H1 (cell line): ENCODE measurements around the gene WIPI1. TPM values are rescaled to one million over a fixed set of nuclear protein-coding genes. Genes with fewer than 3 reads are reported as not detected.

Source experiments
- CTCF ChIA-PET: fragments of 300-600 bp; sonication (Branson Sonifier 250); formaldehyde crosslinking; loops from one replicate; lab custom pipeline; 2021; ENCODE audit not compliant: partially characterized antibody; lab: Charles Lee
- POLR2A ChIA-PET: fragments of 300-600 bp; sonication (Branson Sonifier 250); formaldehyde crosslinking; loops from one replicate; lab custom pipeline; 2021; ENCODE audit warnings: inconsistent platforms; ENCODE audit not compliant: partially characterized antibody; lab: Charles Lee
- DNase-seq, 2 experiments: peaks; one replicate each; pipeline versions ENCODE4 v3.0.0 to v3.0.0-alpha.2; 2010 to 2022; ENCODE audit warnings: low spot score in 2 of 2, low read depth in 1 of 2, mixed read lengths in 1 of 2
- FAIRE-seq: peaks from 2 replicates; lab custom pipeline; 2011; peaks lifted over from hg19 to GRCh38; lab: Jason Lieb, UNC
- H2AFZ ChIP-seq: 2 replicates; pipeline ENCODE4 v1.8.1; 2012; ENCODE audit warnings: low read length, inconsistent platforms
- H2AK5ac ChIP-seq: 2 replicates; pipeline ENCODE4 v1.6.1; 2013; ENCODE audit warnings: low read depth, low read length
- H2BK120ac ChIP-seq: replicated peaks from 2 replicates; pipeline ENCODE3; 2013; ENCODE audit warnings: low read depth, low read length, inconsistent platforms
- H2BK12ac ChIP-seq: 2 replicates; pipeline ENCODE4 v1.6.1; 2013; ENCODE audit warnings: low read depth, low read length
- H2BK15ac ChIP-seq: 2 replicates; pipeline ENCODE4 v1.6.1; 2013; ENCODE audit warnings: low read length
- H2BK20ac ChIP-seq: 2 replicates; pipeline ENCODE4 v1.6.1; 2013; ENCODE audit warnings: low read length
- H2BK5ac ChIP-seq: 2 replicates; pipeline ENCODE4 v1.6.1; 2013; ENCODE audit warnings: low read depth, low read length
- H3K14ac ChIP-seq: 2 replicates; pipeline ENCODE4 v1.6.1; 2013; ENCODE audit warnings: inconsistent platforms; ENCODE audit not compliant: insufficient read length
- H3K18ac ChIP-seq: 2 replicates; pipeline ENCODE4 v1.6.1; 2013; ENCODE audit warnings: low read length; ENCODE audit errors: extremely low read depth
- H3K23ac ChIP-seq: 2 replicates; pipeline ENCODE4 v1.6.1; 2013; ENCODE audit warnings: inconsistent platforms; ENCODE audit not compliant: insufficient read length
- H3K23me2 ChIP-seq: 2 replicates; pipeline ENCODE4 v1.6.1; 2013; ENCODE audit warnings: low read depth, low read length
- H3K27ac ChIP-seq: 2 replicates; pipeline ENCODE4 v1.6.1; 2011; ENCODE audit warnings: low read depth, low read length, inconsistent platforms
- H3K27me3 ChIP-seq, 4 experiments: replicated peaks in 1 of 4; 1 replicate in 1 of 4; 2 replicates in 3 of 4; pipeline versions ENCODE4 v1.6.1 to v1.8.1; 2011 to 2013; ENCODE audit warnings: low read length in 3 of 4, mild to moderate bottlenecking in 3 of 4, inconsistent platforms in 2 of 4, mixed read lengths in 2 of 4, moderate library complexity in 1 of 4; ENCODE audit not compliant: control insufficient read depth in 3 of 4, insufficient read depth in 3 of 4; ENCODE audit errors: extremely low read depth in 1 of 4
- H3K36me3 ChIP-seq, 4 experiments: 2 replicates each; pipeline versions ENCODE4 v1.6.1 to v1.8.1; 2011 to 2013; ENCODE audit warnings: mild to moderate bottlenecking in 4 of 4, low read length in 3 of 4, moderate library complexity in 2 of 4, control low read depth in 1 of 4, inconsistent platforms in 1 of 4; ENCODE audit not compliant: insufficient read depth in 4 of 4, control insufficient read depth in 2 of 4
- H3K4ac ChIP-seq: replicated peaks from 2 replicates; pipeline ENCODE3; 2013; ENCODE audit warnings: low read length, low read depth, mixed read lengths, inconsistent platforms; ENCODE audit not compliant: insufficient read length
- H3K4me1 ChIP-seq, 4 experiments: replicated peaks in 1 of 4; 1 replicate in 1 of 4; 2 replicates in 3 of 4; pipeline versions ENCODE4 v1.6.1 to v1.8.1; 2011 to 2013; ENCODE audit warnings: low read length in 3 of 4, inconsistent platforms in 2 of 4, mixed read lengths in 1 of 4; ENCODE audit not compliant: insufficient read depth in 4 of 4, control insufficient read depth in 3 of 4
- H3K4me2 ChIP-seq, 2 experiments: 2 replicates each; pipeline versions ENCODE4 v1.6.1 to v1.8.1; 2011 to 2013; ENCODE audit warnings: low read depth in 2 of 2, low read length in 2 of 2, control low read depth in 1 of 2, inconsistent platforms in 1 of 2, mild to moderate bottlenecking in 1 of 2; ENCODE audit not compliant: insufficient read depth in 1 of 2
- H3K4me3 ChIP-seq, 4 experiments: fragments of 200-600, 300-600 bp in 1 of 4; sonication (generic), shearing (Covaris generic), sonication (Bioruptor Twin) in 1 of 4; 2 replicates each; pipeline versions ENCODE4 v1.5.1 to v1.8.1; 2011 to 2016; ENCODE audit warnings: low read length in 4 of 4, low read depth in 3 of 4, control low read depth in 2 of 4, inconsistent platforms in 2 of 4, mild to moderate bottlenecking in 2 of 4, mixed read lengths in 1 of 4, moderate library complexity in 1 of 4; ENCODE audit not compliant: insufficient read depth in 2 of 4; ENCODE audit errors: extremely low read depth in 1 of 4
- H3K56ac ChIP-seq: replicated peaks from 2 replicates; pipeline ENCODE3; 2013; ENCODE audit warnings: low read depth, mild to moderate bottlenecking, mixed read lengths, low read length, inconsistent platforms; ENCODE audit not compliant: insufficient read length
- H3K79me1 ChIP-seq: 2 replicates; pipeline ENCODE4 v1.6.1; 2013; ENCODE audit warnings: low read depth, low read length, control low read depth
- H3K79me2 ChIP-seq, 2 experiments: 2 replicates each; pipeline versions ENCODE4 v1.6.1 to v1.8.1; 2012 to 2013; ENCODE audit warnings: low read length in 2 of 2, mild to moderate bottlenecking in 2 of 2, inconsistent platforms in 1 of 2; ENCODE audit not compliant: insufficient read depth in 2 of 2, control insufficient read depth in 1 of 2
- H3K9ac ChIP-seq, 4 experiments: replicated peaks in 1 of 4; 1 replicate in 1 of 4; 2 replicates in 3 of 4; pipeline versions ENCODE4 v1.6.1 to v1.8.1; 2011 to 2013; ENCODE audit warnings: low read depth in 3 of 4, low read length in 3 of 4, control low read depth in 2 of 4, mild to moderate bottlenecking in 2 of 4, moderate library complexity in 2 of 4, inconsistent platforms in 1 of 4; ENCODE audit errors: extremely low read depth in 1 of 4
- H3K9me3 ChIP-seq, 2 experiments: 2 replicates each; pipeline versions ENCODE4 v1.6.1 to v1.8.1; 2012 to 2013; ENCODE audit warnings: mild to moderate bottlenecking in 2 of 2, moderate library complexity in 2 of 2, control low read depth in 1 of 2, inconsistent platforms in 1 of 2, low read depth in 1 of 2, low read length in 1 of 2, mixed read lengths in 1 of 2; ENCODE audit not compliant: insufficient read depth in 2 of 2
- H4K20me1 ChIP-seq, 2 experiments: replicated peaks in 1 of 2; 2 replicates each; pipeline versions ENCODE3 to v1.8.1; 2011 to 2013; ENCODE audit warnings: inconsistent platforms in 2 of 2, low read length in 2 of 2, mild to moderate bottlenecking in 1 of 2; ENCODE audit not compliant: insufficient read depth in 2 of 2, control insufficient read depth in 1 of 2
- H4K5ac ChIP-seq: 2 replicates; pipeline ENCODE4 v1.6.1; 2013; ENCODE audit warnings: low read length, low read depth, mixed read lengths, inconsistent platforms; ENCODE audit not compliant: insufficient read length
- H4K8ac ChIP-seq: 2 replicates; pipeline ENCODE4 v1.8.0; 2013; ENCODE audit warnings: mild to moderate bottlenecking, moderate library complexity, low read length, inconsistent platforms; ENCODE audit not compliant: insufficient read depth; ENCODE audit errors: extremely low read depth
- H4K91ac ChIP-seq: replicated peaks from 2 replicates; pipeline ENCODE3; 2013; ENCODE audit warnings: low read length, mixed read lengths, inconsistent platforms; ENCODE audit not compliant: insufficient read length
- ASH2L ChIP-seq: fragments of 200-600, 300-600 bp; sonication (generic); IDR thresholded peaks from one replicate; pipeline ENCODE4 v1.7.1; 2017; ENCODE audit warnings: low read length
- NRF1 ChIP-seq: IDR thresholded peaks from 2 replicates; pipeline ENCODE4 v1.6.1; 2011; ENCODE audit warnings: mild to moderate bottlenecking, low read depth, low read length, improper control_type of control experiment
- POLR2A ChIP-seq, 2 experiments: IDR thresholded peaks; 1 replicate in 1 of 2; 2 replicates in 1 of 2; pipeline ENCODE4 v1.6.1; 2011; ENCODE audit warnings: low read depth in 2 of 2, low read length in 2 of 2, mild to moderate bottlenecking in 2 of 2; ENCODE audit errors: control extremely low read depth in 1 of 2
- RFX5 ChIP-seq: IDR thresholded peaks from 2 replicates; pipeline ENCODE4 v1.6.1; 2011; ENCODE audit warnings: low read depth, low read length, improper control_type of control experiment, borderline replicate concordance
- RNF2 ChIP-seq: fragments of 200-900, 300-1000 bp; sonication (generic); IDR thresholded peaks from 2 replicates; pipeline ENCODE4 v1.7.1; 2016; ENCODE audit warnings: borderline replicate concordance, low read depth, mild to moderate bottlenecking, antibody characterized with exemption, low read length; ENCODE audit not compliant: poor library complexity, severe bottlenecking; ENCODE audit errors: missing control alignments
- WGBS, 2 experiments: shearing (Covaris generic) in 1 of 2; methylation state at CpG; one replicate each; pipeline versions ENCODE4 v1.1.6 to v1.1.7; 2013 to 2015; ENCODE audit warnings: low lambda C conversion rate in 2 of 2, mixed read lengths in 2 of 2, inconsistent platforms in 1 of 2, low coverage in 1 of 2, missing lambda C conversion rate in 1 of 2; ENCODE audit not compliant: insufficient replicate concordance in 2 of 2, insufficient coverage in 1 of 2, insufficient read length in 1 of 2; ENCODE audit errors: extremely low coverage in 1 of 2, missing lambda C conversion rate in 1 of 2; 5-methylcytosine and 5-hydroxymethylcytosine counted together
- polyA plus RNA-seq, 7 experiments: library from polyadenylated mRNA; depleted of rRNA in 3 of 7; stranded (reverse) in 5 of 7; unstranded in 2 of 7; fragments of >200 nt in 5 of 7; fragments of 200-250 nt in 2 of 7; gene quantifications; 1 replicate in 5 of 7; 2 replicates in 1 of 7; 4 replicates in 1 of 7; pipeline versions ENCODE4 v1.2.1 to v1.2.3, GENCODE V29; 2011 to 2013; ENCODE audit warnings: missing spikeins in 2 of 7, mixed read lengths in 2 of 7
- total RNA-seq: library from RNA; stranded (reverse); fragmentation: NEBNext Ultra II Directional; extraction: Animal tissue kit (Norgen Biotek cat#: 25700); gene quantifications from 2 replicates; pipeline ENCODE4 v1.2.1, GENCODE V29; 2021

WIPI1 gene
- total and polyA plus RNA-seq, 2 of the 8 experiments (the other 6 are each of a cell fraction or from before 2014, with no cell fraction given), result 16.6 to 17.4 TPM

DNA sequence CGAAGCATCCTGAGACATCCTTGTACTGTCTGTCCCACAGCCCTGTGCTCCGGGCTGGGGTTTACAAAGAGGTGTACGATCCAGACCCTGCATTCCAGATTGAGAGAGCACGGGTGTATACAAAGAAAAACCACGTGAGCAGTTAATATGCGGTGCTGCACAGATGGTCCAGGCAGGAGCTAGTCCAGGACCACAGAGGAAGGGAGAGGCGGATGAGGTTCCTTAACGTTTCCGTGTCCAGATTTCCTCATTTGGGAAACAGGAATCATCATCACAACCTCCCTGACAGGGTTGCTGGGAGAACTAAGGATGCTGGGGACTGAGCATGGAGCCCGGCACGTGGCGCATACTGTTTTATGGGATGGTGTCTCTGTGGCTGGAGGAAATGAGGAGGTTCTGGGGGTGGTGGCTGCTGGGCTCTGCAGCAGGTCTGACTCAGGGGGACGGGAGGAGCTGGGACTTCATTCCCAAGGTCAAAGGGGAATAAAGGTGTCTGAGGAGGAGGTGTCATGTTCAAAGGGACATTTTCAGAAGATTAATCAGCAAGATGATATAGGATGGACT, 26.2 kb downstream of the WIPI1 start:
- Histone ChIP-seq H3K9ac (no peak overlapping the region), H4K91ac (no peak overlapping the region), H2BK15ac (no peak overlapping the region), H2AFZ (no peak overlapping the region), H3K4me2 (no peak overlapping the region), H3K56ac (no peak overlapping the region), H2BK12ac (no peak overlapping the region), H3K4me1 (peaks cover 0 to 4% (median 0%) of the 10 kb centered on the region in 4 experiments; a peak in 1 of 7 replicates), H3K4me3 (no peak overlapping the region), H3K27me3 (no peaks in the 10 kb centered on the region), H3K23me2 (no peaks in the 10 kb centered on the region), H2BK5ac (no peak overlapping the region), H3K27ac (no peak overlapping the region), H3K4ac (no peak overlapping the region), H3K79me2 (no peaks in the 10 kb centered on the region), H3K79me1 (no peaks in the 10 kb centered on the region), H2AK5ac (no peak overlapping the region), H4K8ac (no peak overlapping the region), H3K14ac (no peak overlapping the region), H4K5ac (no peak overlapping the region), H3K36me3 (peaks cover 0 to 3% (median 1%) of the 10 kb centered on the region in 4 experiments; a peak in 5 of 8 replicates), H3K23ac (no peak overlapping the region), H3K9me3 (no peaks in the 10 kb centered on the region), H4K20me1 (no peaks in the 10 kb centered on the region), H3K18ac (no peak overlapping the region), H2BK20ac (no peak overlapping the region), H2BK120ac (no peak overlapping the region)
- TF ChIP-seq POLR2A (IDR thresholded peaks at IDR 0.05; ENCODE audit: control extremely low read depth in 1 of 2, low read depth in 2 of 2, low read length in 2 of 2) (no peak), NRF1 (no peak), RNF2 (no peak), RFX5 (no peak), ASH2L (no peak)
- ChIA-PET POLR2A (no interaction called here), CTCF (interaction anchor here (0.9 to 9.3 kb wide), 24 partner anchors 9 to 258 kb away, joined by 3 to 98 read pairs (median 4); partner anchors contain the start of genes ARSG and SLC16A6)
- no peak for FAIRE-seq
- 89% methylated on average over 13 of the region's 13 CpGs; no CpG with 5 or more reads in 1 of the 2 experiments for WGBS, 2 experiments
- DNase-seq, result no peak
